Fibroblast of pulmonary artery (primary cell): ENCODE data around the gene PROX2.
A peak's percentile ranks its signal among the peaks of the same experiment; 100 is the strongest.

Experiments used
- DNase-seq: peaks from one replicate; pipeline ENCODE4 v3.0.0-alpha.2; 2010; ENCODE audit warnings: low read depth
- H3K4me3 ChIP-seq: replicated peaks from 2 replicates; pipeline ENCODE4 v1.5.1; 2011; ENCODE audit warnings: low read depth, mild to moderate bottlenecking, control low read depth, low read length, moderate library complexity
- TF ChIP-seq, protein P1 (sequence below): IDR thresholded peaks from 2 replicates; pipeline ENCODE4 v1.5.1; 2011; ENCODE audit warnings: mild to moderate bottlenecking, control low read depth, low read length, inconsistent platforms; ENCODE audit errors: missing control alignments

PROX2 gene, protein sequence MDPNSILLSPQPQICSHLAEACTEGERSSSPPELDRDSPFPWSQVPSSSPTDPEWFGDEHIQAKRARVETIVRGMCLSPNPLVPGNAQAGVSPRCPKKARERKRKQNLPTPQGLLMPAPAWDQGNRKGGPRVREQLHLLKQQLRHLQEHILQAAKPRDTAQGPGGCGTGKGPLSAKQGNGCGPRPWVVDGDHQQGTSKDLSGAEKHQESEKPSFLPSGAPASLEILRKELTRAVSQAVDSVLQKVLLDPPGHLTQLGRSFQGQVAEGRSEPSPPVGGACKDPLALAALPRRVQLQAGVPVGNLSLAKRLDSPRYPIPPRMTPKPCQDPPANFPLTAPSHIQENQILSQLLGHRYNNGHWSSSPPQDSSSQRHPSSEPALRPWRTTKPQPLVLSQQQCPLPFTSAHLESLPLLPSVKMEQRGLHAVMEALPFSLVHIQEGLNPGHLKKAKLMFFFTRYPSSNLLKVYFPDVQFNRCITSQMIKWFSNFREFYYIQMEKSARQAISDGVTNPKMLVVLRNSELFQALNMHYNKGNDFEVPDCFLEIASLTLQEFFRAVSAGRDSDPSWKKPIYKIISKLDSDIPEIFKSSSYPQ

GRCh38 chr14:74875941-74876913 is at the start of gene PROX2:
Gene PROX2 (minus strand): TSS chr14:74876145. CDS start chr14:74863834, 12,311 bp downstream.
- DNase-seq: no peak
- H3K4me3 ChIP-seq: no peak within 1 kb of the TSS
- TF ChIP-seq, protein P1, sequence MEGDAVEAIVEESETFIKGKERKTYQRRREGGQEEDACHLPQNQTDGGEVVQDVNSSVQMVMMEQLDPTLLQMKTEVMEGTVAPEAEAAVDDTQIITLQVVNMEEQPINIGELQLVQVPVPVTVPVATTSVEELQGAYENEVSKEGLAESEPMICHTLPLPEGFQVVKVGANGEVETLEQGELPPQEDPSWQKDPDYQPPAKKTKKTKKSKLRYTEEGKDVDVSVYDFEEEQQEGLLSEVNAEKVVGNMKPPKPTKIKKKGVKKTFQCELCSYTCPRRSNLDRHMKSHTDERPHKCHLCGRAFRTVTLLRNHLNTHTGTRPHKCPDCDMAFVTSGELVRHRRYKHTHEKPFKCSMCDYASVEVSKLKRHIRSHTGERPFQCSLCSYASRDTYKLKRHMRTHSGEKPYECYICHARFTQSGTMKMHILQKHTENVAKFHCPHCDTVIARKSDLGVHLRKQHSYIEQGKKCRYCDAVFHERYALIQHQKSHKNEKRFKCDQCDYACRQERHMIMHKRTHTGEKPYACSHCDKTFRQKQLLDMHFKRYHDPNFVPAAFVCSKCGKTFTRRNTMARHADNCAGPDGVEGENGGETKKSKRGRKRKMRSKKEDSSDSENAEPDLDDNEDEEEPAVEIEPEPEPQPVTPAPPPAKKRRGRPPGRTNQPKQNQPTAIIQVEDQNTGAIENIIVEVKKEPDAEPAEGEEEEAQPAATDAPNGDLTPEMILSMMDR: no peak

DNA sequence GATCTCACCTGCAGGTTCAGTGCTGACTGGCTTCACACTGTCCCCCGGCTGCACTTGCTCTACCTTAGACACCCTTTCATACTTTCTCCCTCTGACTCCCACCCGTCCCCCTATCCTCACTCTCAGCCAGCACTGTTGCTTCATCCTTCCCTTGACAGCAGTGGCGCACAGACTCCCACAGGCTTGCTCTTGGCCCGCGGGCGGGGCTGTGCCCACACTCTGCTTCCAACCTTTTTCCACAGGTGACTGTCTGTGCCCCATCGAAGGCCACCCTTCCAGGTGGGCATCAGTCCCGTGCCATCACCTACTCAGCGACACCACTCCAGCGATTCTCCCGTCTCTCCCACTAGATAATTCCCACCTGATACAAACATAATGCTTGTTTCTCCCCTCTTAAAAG is 48.1 kb upstream of the PROX2 start:
- DNase-seq: no peak
- no peak overlapping the region for H3K4me3 ChIP-seq
- TF ChIP-seq, protein P1: no peak

- DNase-seq: peak; percentile 78
- TF ChIP-seq, protein P1: no peak
- peak within 1 kb of the TSS; percentile 45 for H3K4me3 ChIP-seq
Measured at GRCh38 chr14:74922752-74923401, 46.9 kb upstream of the PROX2 start, which contains the start of gene RPS6KL1. Gene RPS6KL1 (minus strand): TSS chr14:74923260. CDS start chr14:74921541, 1,719 bp downstream.

DNA sequence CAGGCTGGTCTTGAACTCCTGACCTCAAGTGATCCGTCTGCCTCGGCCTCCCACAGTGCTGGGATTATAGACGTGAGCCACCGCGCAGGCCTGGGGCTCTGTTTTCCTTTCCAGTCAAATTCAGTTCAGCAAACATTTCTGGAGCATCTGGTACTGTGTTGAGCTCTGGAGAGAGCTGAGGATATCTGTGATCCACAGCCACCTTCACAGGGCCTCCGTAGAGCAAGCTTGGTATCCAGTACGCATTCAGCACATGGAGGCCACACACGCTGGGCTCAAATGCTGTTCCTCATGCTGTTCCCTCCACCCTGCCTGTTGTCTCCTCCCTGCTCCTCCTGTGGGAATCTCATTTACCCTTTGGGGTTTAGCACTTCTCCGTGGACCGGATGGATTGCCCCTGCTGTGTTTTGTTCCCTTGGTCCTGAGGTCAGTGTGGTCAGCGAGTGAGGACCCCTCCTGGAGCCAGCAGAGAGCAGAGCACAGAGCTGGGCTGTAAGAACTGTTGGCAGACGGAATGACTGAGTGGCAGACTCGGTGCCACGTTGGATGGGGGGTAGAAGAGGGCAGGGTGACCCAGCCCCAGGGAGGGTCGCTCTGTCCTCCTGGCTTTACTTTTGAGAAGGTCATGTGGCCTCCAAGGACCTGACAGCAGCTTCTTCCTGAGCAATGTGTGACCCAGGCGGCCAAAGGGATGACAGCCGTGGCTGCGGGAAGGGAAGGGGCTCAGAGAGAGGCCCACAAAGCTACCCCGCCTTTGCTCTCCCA is 46.2 kb upstream of the PROX2 start:
- H3K4me3 ChIP-seq: no peak overlapping the region
- TF ChIP-seq, protein P1: no peak

GRCh38 chr14:74921053-74921620 is 45.2 kb upstream of the PROX2 start:
- H3K4me3 ChIP-seq: no peak overlapping the region
- DNase-seq: no peak
- TF ChIP-seq, protein P1: no peak

More for the DNA sequence above, 46.2 kb upstream of the PROX2 start:
- no peak for DNase-seq
